Measurements from ENCODE around the gene TIMM8A. TPM values are rescaled to one million over a fixed set of nuclear protein-coding genes. Genes with fewer than 3 reads are reported as not detected.

TIMM8A gene
- total and polyA plus RNA-seq, 2 experiments from 2014 or later = 23.5 to 41.7 TPM

DNA sequence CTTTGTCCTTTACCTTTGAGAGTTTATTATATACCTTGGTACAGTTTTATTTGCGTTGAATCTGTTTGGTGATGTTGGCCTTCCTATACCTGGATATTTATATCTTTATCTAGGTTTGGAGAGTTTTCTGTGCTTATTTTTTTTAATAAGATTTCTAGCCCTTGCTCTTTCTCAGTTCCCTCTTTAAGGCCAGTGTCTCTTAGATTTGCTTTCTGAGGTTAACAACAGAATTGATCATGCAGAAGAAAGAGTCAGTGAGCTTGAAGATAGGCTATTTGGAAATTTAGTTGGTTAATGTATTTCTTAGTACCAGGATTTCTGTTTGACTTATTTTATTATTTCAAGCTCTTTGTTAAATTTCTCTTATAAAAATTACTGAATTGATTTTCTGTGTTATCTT, 44.8 kb downstream of the TIMM8A start (continued):
- no peak for TF ChIP-seq ZNF462 (CRISPR knock-in tag; IDR thresholded peaks at IDR 0.05)
- TF ChIP-seq JUNB (IDR thresholded peaks at IDR 0.05; ENCODE audit: unreplicated experiment) = no peak
- TF ChIP-seq CREB1 (CRISPR knock-in tag; IDR thresholded peaks at IDR 0.05; ENCODE audit: low read depth) = no peak
- TF ChIP-seq NANOG (IDR thresholded peaks at IDR 0.05; ENCODE audit: borderline replicate concordance) = no peak

Small RNA genes lying within 50 kb of the gene (small RNA-seq; reads per million reads assigned to genes)
- gene RNU6-934P (ENCODE audit: low replicate concordance) = not detected

Other genes starting within 250 kb of the TIMM8A start
- 0.24 and 0.39 TPM in 2 replicates for gene DRP2, start 129.0 kb downstream of the TIMM8A start, total RNA-seq (2014; rRNA removed; shearing (Covaris generic))
- 0.09 TPM in 1 of 2 replicates, not detected in the other for gene DRP2, start 129.0 kb downstream of the TIMM8A start, polyA plus RNA-seq (2016; fragmentation: Nextera tagmentation; extraction: Ambion mirVana)
- 0.58 TPM in 1 of 2 replicates, not detected in the other for gene TAF7L, start 57.4 kb downstream of the TIMM8A start, total RNA-seq (2014; rRNA removed; shearing (Covaris generic))
- gene TAF7L, start 57.4 kb downstream of the TIMM8A start, polyA plus RNA-seq (2016; fragmentation: Nextera tagmentation; extraction: Ambion mirVana) = 0.37 and 0.66 TPM in 2 replicates
- 0.16 and 0.31 TPM in 2 replicates for gene BTK, start 37.4 kb upstream of the TIMM8A start, total RNA-seq (2014; rRNA removed; shearing (Covaris generic))
- gene BTK, start 37.4 kb upstream of the TIMM8A start, polyA plus RNA-seq (2016; fragmentation: Nextera tagmentation; extraction: Ambion mirVana) = 0.19 and 0.68 TPM in 2 replicates
- 901 and 2,255 TPM in 2 replicates for gene RPL36A, start 42.3 kb upstream of the TIMM8A start, total RNA-seq (2014; rRNA removed; shearing (Covaris generic))
- 1,348 and 1,607 TPM in 2 replicates for gene RPL36A, start 42.3 kb upstream of the TIMM8A start, polyA plus RNA-seq (2016; fragmentation: Nextera tagmentation; extraction: Ambion mirVana)
- gene GLA, start 59.2 kb upstream of the TIMM8A start, total RNA-seq (2014; rRNA removed; shearing (Covaris generic)) = 44.4 and 48.5 TPM in 2 replicates
- gene GLA, start 59.2 kb upstream of the TIMM8A start, polyA plus RNA-seq (2016; fragmentation: Nextera tagmentation; extraction: Ambion mirVana) = 34.7 and 37.2 TPM in 2 replicates
- gene HNRNPH2, start 59.5 kb upstream of the TIMM8A start, total RNA-seq (2014; rRNA removed; shearing (Covaris generic)) = 59.2 and 60.5 TPM in 2 replicates
- 68.9 and 80.1 TPM in 2 replicates for gene HNRNPH2, start 59.5 kb upstream of the TIMM8A start, polyA plus RNA-seq (2016; fragmentation: Nextera tagmentation; extraction: Ambion mirVana)
- 12.9 and 13.3 TPM in 2 replicates for gene ARMCX4, start 136.7 kb upstream of the TIMM8A start, total RNA-seq (2014; rRNA removed; shearing (Covaris generic))
- gene ARMCX4, start 136.7 kb upstream of the TIMM8A start, polyA plus RNA-seq (2016; fragmentation: Nextera tagmentation; extraction: Ambion mirVana) = 9.3 and 11.9 TPM in 2 replicates
- 22.9 and 26.9 TPM in 2 replicates for gene ARMCX1, start 201.8 kb upstream of the TIMM8A start, total RNA-seq (2014; rRNA removed; shearing (Covaris generic))
- gene ARMCX1, start 201.8 kb upstream of the TIMM8A start, polyA plus RNA-seq (2016; fragmentation: Nextera tagmentation; extraction: Ambion mirVana) = 27.9 and 28.0 TPM in 2 replicates

All from GM23338 (cell line).